Esophagus (tissue), 2 donors: ENCODE data around the gene ANK2. TPM values are rescaled to one million over a fixed set of nuclear protein-coding genes. Genes with fewer than 3 reads are reported as not detected.

Experiments
- H3K27ac ChIP-seq, 2 donors: one replicate each; pipeline ENCODE4 v1.5.1; 2013; ENCODE audit warnings: low read depth in 2 of 2, mild to moderate bottlenecking in 2 of 2, inconsistent platforms in 1 of 2, low read length in 1 of 2, moderate library complexity in 1 of 2
- H3K27me3 ChIP-seq, 2 donors: one replicate each; pipeline ENCODE4 v1.6.1; 2013; ENCODE audit warnings: low read length in 2 of 2, control low read depth in 1 of 2, mild to moderate bottlenecking in 1 of 2; ENCODE audit not compliant: insufficient read depth in 2 of 2, control insufficient read depth in 1 of 2
- H3K36me3 ChIP-seq, 2 donors: one replicate each; pipeline ENCODE4 v1.6.1; 2013; ENCODE audit warnings: low read length in 1 of 2; ENCODE audit not compliant: control insufficient read depth in 2 of 2, insufficient read depth in 2 of 2
- H3K4me1 ChIP-seq, 2 donors: one replicate each; pipeline ENCODE4 v1.6.1; 2013; ENCODE audit warnings: low read length in 1 of 2; ENCODE audit not compliant: control insufficient read depth in 2 of 2, insufficient read depth in 2 of 2
- H3K4me3 ChIP-seq, 2 donors: one replicate each; pipeline ENCODE4 v1.5.1; 2013; ENCODE audit warnings: low read length in 2 of 2, mild to moderate bottlenecking in 2 of 2, low read depth in 1 of 2, moderate library complexity in 1 of 2
- H3K9me3 ChIP-seq, 2 donors: one replicate each; pipeline ENCODE4 v1.6.1; 2013; ENCODE audit warnings: mild to moderate bottlenecking in 2 of 2, low read depth in 1 of 2, low read length in 1 of 2, moderate library complexity in 1 of 2; ENCODE audit not compliant: control insufficient read depth in 2 of 2, insufficient read depth in 1 of 2
- whole genome bisulfite sequencing, 2 donors: extraction: QIAGEN DNeasy Blood & Tissue Kit; methylation state at CpG; one replicate each; pipeline ENCODE4 v1.1.7; 2013; 5-methylcytosine and 5-hydroxymethylcytosine counted together
- polyA plus RNA-seq, 2 donors: library from polyadenylated mRNA; stranded (reverse); fragments of 200-250 nt; gene quantifications; one replicate each; pipeline ENCODE4 v1.2.3, GENCODE V29; 2013
- donor health status: healthy with polysubstance abuse.
- donor health status: Bipolar disorder and iron deficiency.

Gene ANK2
- 1 to 10 TPM in 1 of 2 donors, under 1 TPM in 1; 0.51 to 1.4 TPM for polyA plus RNA-seq

GRCh38 chr4:113049421-113050370 is at the start of gene ANK2:
TSS of gene ANK2 (plus strand) at chr4:113049653. CDS start at chr4:113049729, 76 bp downstream.
- Histone ChIP-seq H3K27me3 (no peaks in the 10 kb centered on the region), H3K9me3 (no peaks in the 10 kb centered on the region), H3K4me1 (no peaks in the 10 kb centered on the region), H3K27ac (no peak within 1 kb of the TSS), H3K36me3 (no peaks in the 10 kb centered on the region), H3K4me3 (peak within 1 kb of the TSS in 1 of 2 donors; percentile 2)
- WGBS, 2 donors, result 14% methylated on average over 20 of the region's 20 CpGs

- no peak overlapping the region for H3K27ac ChIP-seq
- no peaks in the 10 kb centered on the region for H3K27me3 ChIP-seq
- H3K9me3 ChIP-seq, result no peaks in the 10 kb centered on the region
- H3K36me3 ChIP-seq, result no peaks in the 10 kb centered on the region
- H3K4me3 ChIP-seq, result no peak overlapping the region
- WGBS, 2 donors, result 79 to 82% methylated on average over 2 of the region's 2 CpGs
- H3K4me1 ChIP-seq, result no peaks in the 10 kb centered on the region
Observed at GRCh38 chr4:113003841-113004240, 45.6 kb upstream of the ANK2 start.

GRCh38 chr4:113004655-113005054 is 44.8 kb upstream of the ANK2 start:
- 88 to 90% methylated on average over 4 of the region's 4 CpGs for WGBS, 2 donors
- no peaks in the 10 kb centered on the region for H3K36me3 ChIP-seq

GRCh38 chr4:113006632-113007031 is 42.8 kb upstream of the ANK2 start:
- Histone ChIP-seq H3K4me1 (no peaks in the 10 kb centered on the region), H3K27ac (no peak overlapping the region), H3K9me3 (no peaks in the 10 kb centered on the region), H3K27me3 (no peaks in the 10 kb centered on the region), H3K4me3 (no peak overlapping the region), H3K36me3 (no peaks in the 10 kb centered on the region)
- 89% methylated on average over 1 of the region's 1 CpG for WGBS, 2 donors

More at GRCh38 chr4:113004655-113005054, 44.8 kb upstream of the ANK2 start:
- Histone ChIP-seq H3K4me1 (no peaks in the 10 kb centered on the region), H3K4me3 (no peak overlapping the region), H3K27ac (no peak overlapping the region), H3K9me3 (no peaks in the 10 kb centered on the region), H3K27me3 (no peaks in the 10 kb centered on the region)

GRCh38 chr4:113007151-113007550 is 42.3 kb upstream of the ANK2 start:
- no peak overlapping the region for H3K27ac ChIP-seq
- WGBS, 2 donors, result 68 to 72% methylated on average over 5 of the region's 5 CpGs

GRCh38 chr4:113008135-113008534 is 41.3 kb upstream of the ANK2 start:
- no peaks in the 10 kb centered on the region for H3K9me3 ChIP-seq

More at GRCh38 chr4:113007151-113007550, 42.3 kb upstream of the ANK2 start:
- Histone ChIP-seq H3K4me3 (no peak overlapping the region), H3K4me1 (no peaks in the 10 kb centered on the region), H3K36me3 (no peaks in the 10 kb centered on the region), H3K27me3 (no peaks in the 10 kb centered on the region), H3K9me3 (no peaks in the 10 kb centered on the region)

GRCh38 chr4:113008716-113009115 is 40.7 kb upstream of the ANK2 start:
- WGBS, 2 donors, result 29 to 37% methylated on average over 2 of the region's 2 CpGs
- H3K4me1 ChIP-seq, result no peaks in the 10 kb centered on the region
- H3K27me3 ChIP-seq, result no peaks in the 10 kb centered on the region
- no peaks in the 10 kb centered on the region for H3K36me3 ChIP-seq
- H3K9me3 ChIP-seq, result no peaks in the 10 kb centered on the region
- H3K4me3 ChIP-seq, result no peak overlapping the region
- H3K27ac ChIP-seq, result no peak overlapping the region

More at GRCh38 chr4:113008135-113008534, 41.3 kb upstream of the ANK2 start:
- H3K36me3 ChIP-seq, result no peaks in the 10 kb centered on the region
- H3K27me3 ChIP-seq, result no peaks in the 10 kb centered on the region
- H3K27ac ChIP-seq, result no peak overlapping the region
- no peak overlapping the region for H3K4me3 ChIP-seq
- H3K4me1 ChIP-seq, result no peaks in the 10 kb centered on the region

GRCh38 chr4:113009461-113009860 is 40.0 kb upstream of the ANK2 start:
- Histone ChIP-seq H3K36me3 (no peaks in the 10 kb centered on the region), H3K4me3 (no peak overlapping the region), H3K27ac (no peak overlapping the region), H3K9me3 (no peaks in the 10 kb centered on the region), H3K27me3 (no peaks in the 10 kb centered on the region), H3K4me1 (no peaks in the 10 kb centered on the region)
- 89 to 90% methylated on average over 2 of the region's 2 CpGs for WGBS, 2 donors

- 72 to 77% methylated on average over 4 of the region's 4 CpGs for WGBS, 2 donors
- Histone ChIP-seq H3K27me3 (no peaks in the 10 kb centered on the region), H3K27ac (no peak overlapping the region), H3K36me3 (no peaks in the 10 kb centered on the region), H3K9me3 (no peaks in the 10 kb centered on the region), H3K4me1 (no peaks in the 10 kb centered on the region), H3K4me3 (no peak overlapping the region)
Observed at GRCh38 chr4:113012122-113012725, 37.2 kb upstream of the ANK2 start.
